Mesendoderm (in vitro differentiated cells): Measurements from ENCODE around the gene CUL1.

ENCODE experiments used
- DNase-seq: peaks from one replicate; pipeline ENCODE4 v3.0.0; 2013
- H2AK5ac ChIP-seq: 2 replicates; pipeline ENCODE4 v1.6.1; 2013; ENCODE audit warnings: low read length, inconsistent platforms
- H2BK120ac ChIP-seq: 2 replicates; pipeline ENCODE4 v1.6.1; 2013; ENCODE audit warnings: low read depth, mild to moderate bottlenecking, low read length, moderate library complexity, mixed read lengths
- H2BK15ac ChIP-seq: replicated peaks from 2 replicates; pipeline ENCODE4 v1.6.1; 2013; ENCODE audit warnings: low read depth, mild to moderate bottlenecking, moderate library complexity
- H2BK5ac ChIP-seq: 2 replicates; pipeline ENCODE4 v1.6.1; 2013; ENCODE audit warnings: low read length, inconsistent platforms
- H3K18ac ChIP-seq: 2 replicates; pipeline ENCODE4 v1.6.1; 2013; ENCODE audit warnings: mild to moderate bottlenecking, low read length, mixed read lengths
- H3K23ac ChIP-seq: one replicate; pipeline ENCODE4 v1.6.1; 2013; ENCODE audit warnings: low read length
- H3K27ac ChIP-seq: 2 replicates; pipeline ENCODE4 v1.5.1; 2013; ENCODE audit warnings: low read depth, mild to moderate bottlenecking, inconsistent platforms, low read length, moderate library complexity
- H3K27me3 ChIP-seq: 2 replicates; pipeline ENCODE4 v1.6.1; 2013; ENCODE audit warnings: low read length, control low read depth, mild to moderate bottlenecking, inconsistent platforms; ENCODE audit not compliant: insufficient read depth, poor library complexity
- H3K36me3 ChIP-seq: 2 replicates; pipeline ENCODE4 v1.6.1; 2013; ENCODE audit warnings: low read length, inconsistent platforms; ENCODE audit not compliant: control insufficient read depth, insufficient read depth
- H3K4ac ChIP-seq: one replicate; pipeline ENCODE4 v1.6.1; 2013; ENCODE audit warnings: low read depth, mild to moderate bottlenecking, low read length, moderate library complexity
- H3K4me1 ChIP-seq: 2 replicates; pipeline ENCODE4 v1.6.1; 2013; ENCODE audit warnings: low read depth, low read length, inconsistent platforms; ENCODE audit not compliant: control insufficient read depth
- H3K4me2 ChIP-seq: 2 replicates; pipeline ENCODE4 v1.6.1; 2013; ENCODE audit warnings: low read length
- H3K4me3 ChIP-seq: 2 replicates; pipeline ENCODE4 v1.5.1; 2013; ENCODE audit warnings: mild to moderate bottlenecking, low read length
- H3K56ac ChIP-seq: one replicate; pipeline ENCODE4 v1.6.1; 2013; ENCODE audit warnings: low read length
- H3K79me1 ChIP-seq: 2 replicates; pipeline ENCODE4 v1.6.1; 2013; ENCODE audit warnings: low read length, inconsistent platforms
- H3K79me2 ChIP-seq: 2 replicates; pipeline ENCODE4 v1.6.1; 2013; ENCODE audit warnings: mild to moderate bottlenecking, low read length; ENCODE audit not compliant: control insufficient read depth, insufficient read depth
- H3K9ac ChIP-seq: 2 replicates; pipeline ENCODE4 v1.6.1; 2013; ENCODE audit warnings: low read length, inconsistent platforms
- H4K5ac ChIP-seq: one replicate; pipeline ENCODE4 v1.6.1; 2013; ENCODE audit warnings: low read length
- H4K8ac ChIP-seq: one replicate; pipeline ENCODE4 v1.6.1; 2013; ENCODE audit warnings: low read depth, mild to moderate bottlenecking, control low read depth, low read length, moderate library complexity
- WGBS: extraction: QIAGEN DNeasy Blood & Tissue Kit; methylation state at CpG from one replicate; pipeline ENCODE4 v1.1.7; 2013; ENCODE audit warnings: low lambda C conversion rate, missing lambda C conversion rate; ENCODE audit not compliant: insufficient coverage; ENCODE audit errors: extremely low coverage; 5-methylcytosine and 5-hydroxymethylcytosine counted together

CUL1 gene

DNA sequence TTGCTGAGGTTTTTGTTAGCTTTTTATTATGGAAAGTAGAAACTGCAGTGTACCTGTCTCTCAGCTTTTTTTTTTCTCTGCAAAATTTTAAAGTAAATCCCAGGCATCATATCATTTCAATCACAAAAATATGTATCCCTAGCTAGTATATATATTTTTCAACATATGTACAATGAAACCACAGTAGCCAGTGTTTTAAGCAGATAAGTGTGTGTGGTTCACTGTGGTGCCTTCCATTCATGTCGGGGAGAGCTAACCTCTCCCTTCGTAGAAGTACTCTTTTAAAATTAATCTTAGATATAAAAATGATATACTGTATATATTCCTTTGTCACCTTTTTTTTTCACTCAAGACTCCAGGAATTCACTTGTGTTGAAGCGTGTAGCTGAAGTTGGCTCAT lies 22.7 kb downstream of the CUL1 start:
- Histone ChIP-seq H3K4me2 (no peak overlapping the region), H3K79me1 (peaks cover 12% of the 10 kb centered on the region), H3K56ac (no peak overlapping the region), H3K4me1 (no peaks in the 10 kb centered on the region), H4K5ac (no peak overlapping the region), H3K4me3 (no peak overlapping the region), H3K27me3 (no peaks in the 10 kb centered on the region), H2BK120ac (no peak overlapping the region), H2BK15ac (no peak overlapping the region), H4K8ac (no peak overlapping the region), H3K4ac (no peak overlapping the region), H3K27ac (no peak overlapping the region), H3K9ac (no peak overlapping the region), H3K18ac (no peak overlapping the region), H3K79me2 (peaks cover 85% of the 10 kb centered on the region), H3K23ac (no peak overlapping the region), H3K36me3 (no peaks in the 10 kb centered on the region), H2AK5ac (no peak overlapping the region), H2BK5ac (no peak overlapping the region)
- WGBS = no CpG with 5 or more reads among the region's 3 CpGs
- no peak for DNase-seq

- Histone ChIP-seq H3K79me1 (peaks cover 12% of the 10 kb centered on the region), H3K23ac (no peak overlapping the region), H3K18ac (no peak overlapping the region), H3K9ac (no peak overlapping the region), H2BK5ac (no peak overlapping the region), H4K8ac (no peak overlapping the region), H3K56ac (no peak overlapping the region), H2BK15ac (no peak overlapping the region), H2AK5ac (no peak overlapping the region), H3K4me2 (no peak overlapping the region), H3K79me2 (peaks cover 82% of the 10 kb centered on the region), H3K4ac (no peak overlapping the region), H3K4me1 (peaks cover 2% of the 10 kb centered on the region), H4K5ac (no peak overlapping the region), H3K4me3 (no peak overlapping the region), H3K27ac (no peak overlapping the region), H3K36me3 (no peaks in the 10 kb centered on the region), H2BK120ac (no peak overlapping the region), H3K27me3 (no peaks in the 10 kb centered on the region)
- no peak for DNase-seq
- no CpG with 5 or more reads among the region's 8 CpGs for WGBS
Measured at GRCh38 chr7:148722340-148723165, 23.9 kb downstream of the CUL1 start.

GRCh38 chr7:148723166-148723559 lies 24.5 kb downstream of the CUL1 start:
- Histone ChIP-seq H3K27me3 (no peaks in the 10 kb centered on the region), H3K18ac (no peak overlapping the region), H3K4me1 (peaks cover 2% of the 10 kb centered on the region), H2BK15ac (no peak overlapping the region), H3K79me1 (peaks cover 15% of the 10 kb centered on the region), H3K36me3 (no peaks in the 10 kb centered on the region), H4K5ac (no peak overlapping the region), H3K9ac (no peak overlapping the region), H2AK5ac (no peak overlapping the region), H3K79me2 (peaks cover 83% of the 10 kb centered on the region), H2BK5ac (no peak overlapping the region), H3K56ac (no peak overlapping the region), H3K27ac (no peak overlapping the region), H4K8ac (no peak overlapping the region), H2BK120ac (no peak overlapping the region), H3K4me3 (no peak overlapping the region), H3K4me2 (no peak overlapping the region), H3K23ac (no peak overlapping the region), H3K4ac (no peak overlapping the region)
- no peak for DNase-seq
- no CpG with 5 or more reads among the region's 2 CpGs for whole genome bisulfite sequencing

DNA sequence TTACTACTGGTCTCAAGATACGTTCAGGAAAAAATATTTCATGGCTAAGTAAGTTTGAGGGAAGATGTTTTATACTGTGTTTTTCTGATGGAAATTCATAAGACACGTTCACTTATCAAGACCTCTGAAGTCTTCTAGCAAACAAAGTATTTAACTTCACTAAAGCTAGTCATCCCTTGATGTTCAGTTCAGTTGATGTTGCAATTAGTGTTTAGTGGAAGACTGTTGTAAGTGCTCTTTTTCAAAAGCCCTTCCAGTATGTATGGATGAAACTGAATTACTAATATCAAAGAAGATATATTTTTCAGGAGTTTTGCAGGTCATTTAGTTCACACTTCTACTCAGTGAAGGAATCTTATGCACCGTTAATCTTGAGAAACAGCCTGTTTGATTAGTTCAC lies 25.1 kb downstream of the CUL1 start:
- H3K9ac ChIP-seq = no peak overlapping the region
- no peak for DNase-seq
- no peak overlapping the region for H2BK120ac ChIP-seq
- no peak overlapping the region for H3K23ac ChIP-seq
- H4K5ac ChIP-seq = no peak overlapping the region
- H3K27ac ChIP-seq = no peak overlapping the region
- peaks cover 2% of the 10 kb centered on the region for H3K4me1 ChIP-seq
- H2AK5ac ChIP-seq = no peak overlapping the region
- peaks cover 80% of the 10 kb centered on the region for H3K79me2 ChIP-seq
- no peak overlapping the region for H3K4me2 ChIP-seq
- H3K56ac ChIP-seq = no peak overlapping the region
- peaks cover 15% of the 10 kb centered on the region for H3K79me1 ChIP-seq
- no CpG with 5 or more reads among the region's 3 CpGs for WGBS
- H3K18ac ChIP-seq = no peak overlapping the region
- no peak overlapping the region for H3K4ac ChIP-seq
- no peak overlapping the region for H2BK15ac ChIP-seq
- H2BK5ac ChIP-seq = no peak overlapping the region
- no peaks in the 10 kb centered on the region for H3K27me3 ChIP-seq
- H3K36me3 ChIP-seq = no peaks in the 10 kb centered on the region
- H3K4me3 ChIP-seq = no peak overlapping the region
- H4K8ac ChIP-seq = no peak overlapping the region

GRCh38 chr7:148726385-148726784 lies 27.7 kb downstream of the CUL1 start:
- Histone ChIP-seq H3K56ac (no peak overlapping the region), H3K4me3 (no peak overlapping the region), H3K27ac (no peak overlapping the region), H3K79me2 (peaks cover 70% of the 10 kb centered on the region), H4K8ac (no peak overlapping the region), H2AK5ac (no peak overlapping the region), H2BK120ac (no peak overlapping the region), H3K18ac (no peak overlapping the region), H3K4me2 (no peak overlapping the region), H3K27me3 (no peaks in the 10 kb centered on the region), H3K36me3 (no peaks in the 10 kb centered on the region), H2BK5ac (no peak overlapping the region), H3K23ac (no peak overlapping the region), H3K4me1 (peaks cover 2% of the 10 kb centered on the region), H3K9ac (no peak overlapping the region), H2BK15ac (no peak overlapping the region), H3K4ac (no peak overlapping the region), H4K5ac (no peak overlapping the region), H3K79me1 (peaks cover 11% of the 10 kb centered on the region)
- DNase-seq = no peak
- no CpG with 5 or more reads among the region's 2 CpGs for WGBS
